KOPT-K1 (cell line): Measurements from ENCODE around the gene LDB3.

ENCODE experiments used
- H3K27ac ChIP-seq: fragments of 200-600 bp; sonication (generic); 2 replicates; pipeline ENCODE4 v1.5.1; 2016; ENCODE audit warnings: antibody characterized with exemption, mild to moderate bottlenecking, low read depth, low read length; ENCODE audit not compliant: poor library complexity, severe bottlenecking
- H3K36me3 ChIP-seq: fragments of 200-600 bp; sonication (generic); 2 replicates; pipeline ENCODE4 v1.5.1; 2017; ENCODE audit warnings: antibody characterized with exemption, mild to moderate bottlenecking, low read length, moderate library complexity; ENCODE audit not compliant: insufficient read depth
- H3K9me3 ChIP-seq: fragments of 200-600 bp; sonication (generic); 2 replicates; pipeline ENCODE4 v1.5.1; 2017; ENCODE audit warnings: antibody characterized with exemption, low read length, mild to moderate bottlenecking; ENCODE audit not compliant: insufficient read depth, poor library complexity, severe bottlenecking

The LDB3 gene

DNA sequence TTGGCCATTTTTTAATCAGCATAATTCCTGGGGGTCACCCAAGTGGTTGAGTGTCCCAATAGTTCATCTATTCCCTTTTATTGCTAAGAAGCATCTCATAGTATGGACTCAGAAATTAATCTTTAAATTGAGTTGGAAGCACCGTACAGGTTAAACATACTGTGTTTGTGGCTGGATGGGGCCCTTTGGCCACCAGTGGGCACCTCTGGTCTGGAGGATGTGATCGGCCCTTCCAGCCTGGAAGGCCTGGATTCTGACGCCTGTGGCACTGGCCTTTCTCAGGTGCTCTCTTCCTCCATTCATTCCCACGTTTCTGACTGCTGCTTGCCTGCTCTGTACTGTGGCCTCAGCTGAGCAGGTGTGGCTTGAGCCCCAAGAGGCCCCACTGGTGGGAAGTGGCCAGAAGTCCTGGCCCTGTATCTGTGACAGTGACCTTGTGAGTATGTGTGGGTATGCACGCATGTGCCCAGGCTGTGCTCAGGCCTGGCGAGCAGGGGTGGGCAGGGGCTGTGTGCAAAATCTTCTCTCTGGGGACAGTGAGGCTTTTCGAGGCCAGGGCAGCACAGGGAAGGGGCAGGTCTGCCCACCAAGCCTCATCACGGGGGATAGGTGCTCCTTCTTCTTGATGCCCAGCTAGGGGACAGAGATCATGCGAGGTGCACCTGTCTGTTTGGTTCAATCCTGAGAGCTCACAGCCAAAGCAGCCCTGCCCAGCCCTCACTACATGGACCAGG, 30.1 kb downstream of the LDB3 start:
- Histone ChIP-seq H3K9me3 (no peaks in the 10 kb centered on the region), H3K36me3 (no peaks in the 10 kb centered on the region), H3K27ac (no peak overlapping the region)

- H3K9me3 ChIP-seq = no peaks in the 10 kb centered on the region
- no peak overlapping the region for H3K27ac ChIP-seq
- no peaks in the 10 kb centered on the region for H3K36me3 ChIP-seq
These were observed 30.8 kb downstream of the LDB3 start for GRCh38 chr10:86699125-86699524.

DNA sequence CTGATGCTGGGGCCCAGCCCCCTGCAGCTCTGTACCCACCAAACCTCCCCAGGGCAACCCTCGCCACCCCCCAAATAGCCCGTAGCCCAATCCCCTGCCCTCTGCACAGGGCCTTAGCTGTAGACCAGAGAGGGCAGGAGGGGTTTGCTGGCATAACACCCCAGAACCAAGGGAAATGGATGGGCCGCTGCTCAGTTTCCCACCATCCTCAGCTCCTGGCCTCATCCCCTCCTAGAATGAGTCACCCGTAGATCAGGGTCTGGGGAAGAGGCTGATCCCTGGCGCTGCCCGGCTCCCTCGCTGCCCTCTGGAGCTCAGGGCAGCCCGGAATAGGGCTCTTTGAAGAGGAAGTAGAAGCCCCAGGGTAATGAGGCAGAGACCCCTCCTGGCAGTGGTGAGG, 31.2 kb downstream of the LDB3 start:
- H3K36me3 ChIP-seq = no peaks in the 10 kb centered on the region
- H3K9me3 ChIP-seq = no peaks in the 10 kb centered on the region
- no peak overlapping the region for H3K27ac ChIP-seq

DNA sequence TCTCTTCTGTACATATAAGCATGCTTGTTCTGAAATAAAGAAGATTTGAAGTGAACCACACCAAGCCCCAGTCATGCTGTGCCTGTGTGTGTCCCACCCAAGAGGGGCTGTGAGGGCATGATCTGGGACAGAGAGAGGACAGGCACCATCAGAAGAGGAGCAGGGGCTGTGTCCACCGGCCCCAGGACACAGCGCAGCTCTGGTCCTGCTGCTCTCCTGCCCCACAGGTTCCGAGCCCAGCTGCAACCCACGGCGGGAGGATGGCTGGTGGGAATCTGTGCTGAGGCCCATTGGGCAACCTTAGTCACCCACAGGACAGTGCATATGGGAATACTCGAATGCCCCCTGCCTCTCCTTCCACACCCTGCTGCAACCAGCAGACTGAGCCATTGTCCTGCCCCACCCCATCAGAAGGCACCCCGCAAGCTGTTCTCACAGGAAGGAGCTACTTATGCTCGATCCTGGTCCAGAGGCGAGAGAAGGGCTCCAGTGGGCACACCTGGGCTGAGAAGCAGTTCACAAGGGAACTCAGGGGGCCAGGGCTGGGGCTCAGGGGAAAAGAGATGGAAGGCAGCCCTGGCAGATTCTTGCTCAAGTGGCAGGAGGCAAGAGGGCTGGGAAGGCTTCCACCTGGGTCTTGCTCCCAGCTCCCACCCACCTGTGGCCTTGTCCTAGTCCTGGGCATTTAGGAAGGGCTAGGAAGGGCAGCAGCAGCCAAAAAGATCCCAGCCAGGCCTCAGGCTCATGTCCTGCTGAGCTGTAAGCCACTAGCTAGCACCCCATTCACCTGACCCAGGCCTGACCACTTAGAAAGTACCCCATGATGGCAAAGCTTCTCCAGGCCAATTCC, 31.9 kb downstream of the LDB3 start:
- no peaks in the 10 kb centered on the region for H3K9me3 ChIP-seq
- H3K27ac ChIP-seq = no peak overlapping the region
- H3K36me3 ChIP-seq = no peaks in the 10 kb centered on the region

- no peaks in the 10 kb centered on the region for H3K9me3 ChIP-seq
- H3K27ac ChIP-seq = no peak overlapping the region
- H3K36me3 ChIP-seq = no peaks in the 10 kb centered on the region
These were observed 32.7 kb downstream of the LDB3 start for GRCh38 chr10:86700851-86701617.

- Histone ChIP-seq H3K27ac (no peak overlapping the region), H3K9me3 (no peaks in the 10 kb centered on the region), H3K36me3 (no peaks in the 10 kb centered on the region)
These were observed 34.9 kb downstream of the LDB3 start for GRCh38 chr10:86703176-86703575.

GRCh38 chr10:86705139-86705538, 36.8 kb downstream of the LDB3 start:
- Histone ChIP-seq H3K9me3 (no peaks in the 10 kb centered on the region), H3K36me3 (no peaks in the 10 kb centered on the region), H3K27ac (no peak overlapping the region)

DNA sequence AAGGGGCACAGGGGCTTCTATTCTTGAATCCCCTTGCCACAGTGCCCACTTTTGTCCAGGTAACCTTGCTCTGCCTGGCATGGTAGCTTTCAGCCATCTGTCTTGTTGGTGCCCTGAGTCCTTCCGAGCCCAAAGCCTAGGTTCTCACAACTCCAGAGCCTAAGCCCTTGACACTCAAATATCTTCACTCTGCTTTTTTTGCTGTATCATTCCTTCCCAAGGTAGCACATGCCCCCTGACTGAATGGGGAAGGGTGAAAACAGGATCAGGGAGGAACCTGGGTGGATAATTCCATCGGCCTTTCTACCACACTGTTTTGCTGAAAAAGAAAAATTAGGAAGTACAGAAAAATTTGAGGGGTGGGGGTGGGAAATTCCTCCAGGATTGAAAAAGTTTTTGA, 37.6 kb downstream of the LDB3 start:
- Histone ChIP-seq H3K27ac (no peak overlapping the region), H3K36me3 (no peaks in the 10 kb centered on the region), H3K9me3 (no peaks in the 10 kb centered on the region)

DNA sequence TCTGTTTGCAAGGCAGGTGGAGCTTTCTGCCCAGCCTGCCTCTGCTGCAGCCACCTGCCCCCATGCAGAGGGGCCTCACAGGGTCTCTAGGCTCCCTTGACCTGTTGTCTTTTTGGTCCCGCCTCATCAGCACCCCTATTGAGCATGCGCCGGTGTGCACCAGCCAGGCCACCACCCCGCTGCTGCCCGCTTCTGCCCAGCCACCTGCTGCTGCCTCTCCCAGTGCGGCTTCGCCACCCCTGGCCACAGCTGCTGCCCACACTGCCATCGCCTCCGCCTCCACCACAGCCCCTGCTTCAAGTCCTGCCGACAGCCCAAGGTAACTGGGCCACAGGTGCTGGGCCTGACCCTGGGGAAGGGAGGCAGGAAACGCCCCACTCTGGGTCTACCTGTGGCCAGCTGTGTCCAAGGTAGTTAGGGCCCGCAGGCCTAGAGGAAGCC, 38.1 kb downstream of the LDB3 start:
- no peak overlapping the region for H3K27ac ChIP-seq
- no peaks in the 10 kb centered on the region for H3K36me3 ChIP-seq
- H3K9me3 ChIP-seq = no peaks in the 10 kb centered on the region

- Histone ChIP-seq H3K9me3 (no peaks in the 10 kb centered on the region), H3K27ac (no peak overlapping the region), H3K36me3 (no peaks in the 10 kb centered on the region)
These were observed 38.7 kb downstream of the LDB3 start for GRCh38 chr10:86706977-86707376.

DNA sequence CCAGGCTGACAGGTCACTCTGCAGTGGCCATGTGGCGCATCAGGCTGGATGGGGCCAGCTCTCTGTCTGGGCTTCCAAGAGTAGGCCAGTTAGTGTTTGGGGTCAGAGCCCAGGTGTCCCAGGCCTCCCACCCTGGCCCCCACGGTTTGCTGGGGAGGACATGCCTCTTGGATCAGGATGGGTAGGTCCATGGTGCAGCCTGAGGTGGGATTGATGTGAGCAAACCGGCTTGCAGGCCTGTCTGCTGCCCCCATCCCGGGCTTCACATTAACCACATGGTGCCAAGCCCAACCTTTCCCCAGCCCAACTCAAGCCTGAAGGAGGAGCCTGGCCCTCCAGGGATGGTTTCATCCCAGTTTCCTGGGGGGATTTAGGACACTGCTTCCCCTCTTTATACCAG, 39.2 kb downstream of the LDB3 start:
- H3K27ac ChIP-seq = no peak overlapping the region
- no peaks in the 10 kb centered on the region for H3K36me3 ChIP-seq
- H3K9me3 ChIP-seq = no peaks in the 10 kb centered on the region

DNA sequence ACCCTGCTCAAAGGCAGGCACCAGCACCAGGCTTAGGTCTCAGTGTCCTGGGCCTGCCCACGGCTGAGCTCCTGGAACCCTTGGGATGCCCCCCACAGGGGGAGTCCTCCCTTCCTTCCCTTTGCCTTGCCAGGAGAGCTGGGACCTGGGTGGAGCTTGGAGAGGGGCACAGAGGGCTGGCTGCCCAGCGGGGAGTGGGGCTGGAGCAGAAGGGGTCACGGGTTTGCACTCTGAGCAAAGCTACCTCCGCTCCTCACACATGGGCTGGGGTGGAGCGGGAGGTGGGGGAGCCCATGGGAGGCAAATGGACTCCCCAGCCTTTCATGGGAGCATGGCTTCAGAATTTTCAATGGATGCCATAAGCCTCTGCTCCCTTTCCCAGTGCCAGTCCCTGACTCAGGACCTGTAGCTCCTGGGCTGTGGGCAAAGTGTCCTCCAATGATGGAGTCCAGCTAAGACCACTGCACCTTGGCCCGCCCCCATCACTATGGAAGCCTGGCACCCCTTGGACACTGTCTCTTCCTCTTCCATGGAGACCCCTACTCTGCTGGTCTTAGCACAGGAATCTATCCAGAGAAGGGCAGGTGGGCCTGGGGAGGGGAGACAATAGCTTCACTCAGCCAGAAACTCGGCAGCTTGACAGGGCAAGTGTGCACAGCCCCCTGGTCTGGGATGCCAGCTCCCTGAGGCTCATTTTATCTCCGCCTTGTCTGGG, 39.9 kb downstream of the LDB3 start:
- no peaks in the 10 kb centered on the region for H3K9me3 ChIP-seq
- H3K27ac ChIP-seq = no peak overlapping the region
- no peaks in the 10 kb centered on the region for H3K36me3 ChIP-seq

GRCh38 chr10:86708783-86709380, 40.6 kb downstream of the LDB3 start:
- Histone ChIP-seq H3K36me3 (no peaks in the 10 kb centered on the region), H3K27ac (no peak overlapping the region), H3K9me3 (no peaks in the 10 kb centered on the region)

GRCh38 chr10:86709396-86710185, 41.3 kb downstream of the LDB3 start:
- Histone ChIP-seq H3K9me3 (no peaks in the 10 kb centered on the region), H3K36me3 (no peaks in the 10 kb centered on the region), H3K27ac (no peak overlapping the region)
